OCI-LY1 (cell line): Measurements from ENCODE around the gene XCL1.

Source experiments
- H2AFZ ChIP-seq: fragments of 200-600 bp; sonication (generic), shearing (Covaris generic); 2 replicates; pipeline ENCODE4 v1.6.0; 2014; ENCODE audit warnings: antibody characterized with exemption, mild to moderate bottlenecking, low read length
- H3F3A ChIP-seq: fragments of 200-600 bp; sonication (generic), shearing (Covaris generic); 2 replicates; pipeline ENCODE4 v1.6.0; 2014; ENCODE audit warnings: mild to moderate bottlenecking, antibody characterized with exemption, low read length, moderate library complexity; ENCODE audit not compliant: insufficient read depth
- H3K27ac ChIP-seq: fragments of 200-600 bp; sonication (generic); 2 replicates; pipeline ENCODE4 v1.5.1; 2014; ENCODE audit warnings: low read length, mixed run types, mild to moderate bottlenecking, low read depth; ENCODE audit not compliant: poor library complexity, severe bottlenecking
- H3K27me3 ChIP-seq: fragments of 200-600 bp; sonication (generic); 2 replicates; pipeline ENCODE4 v1.6.0; 2014; ENCODE audit warnings: antibody characterized with exemption, mild to moderate bottlenecking, low read length, moderate library complexity; ENCODE audit not compliant: insufficient read depth
- H3K36me3 ChIP-seq: fragments of 200-600 bp; sonication (generic); 2 replicates; pipeline ENCODE4 v1.6.1; 2014; ENCODE audit warnings: mild to moderate bottlenecking, antibody characterized with exemption, low read length, moderate library complexity, mixed read lengths; ENCODE audit not compliant: insufficient read depth
- H3K4me1 ChIP-seq: fragments of 200-600 bp; sonication (generic); 2 replicates; pipeline ENCODE4 v1.5.1; 2014; ENCODE audit warnings: mild to moderate bottlenecking, low read length, moderate library complexity; ENCODE audit not compliant: insufficient read depth, severe bottlenecking
- H3K4me2 ChIP-seq: fragments of 200-600 bp; sonication (generic), shearing (Covaris generic); 2 replicates; pipeline ENCODE4 v1.6.1; 2014; ENCODE audit warnings: low read length
- H3K4me3 ChIP-seq: fragments of 200-600 bp; sonication (generic); 2 replicates; pipeline ENCODE4 v1.5.1; 2014; ENCODE audit warnings: low read length, low read depth, mild to moderate bottlenecking, mixed read lengths; ENCODE audit not compliant: poor library complexity, severe bottlenecking
- H3K79me2 ChIP-seq: fragments of 200-600 bp; shearing (Covaris generic); 2 replicates; pipeline ENCODE4 v1.6.1; 2016; ENCODE audit warnings: mixed run types, low read length, mixed read lengths; ENCODE audit not compliant: insufficient read depth
- H3K9ac ChIP-seq: fragments of 200-600 bp; sonication (generic), shearing (Covaris generic); 2 replicates; pipeline ENCODE4 v1.6.1; 2014; ENCODE audit warnings: mild to moderate bottlenecking, low read length, mixed read lengths
- H3K9me2 ChIP-seq: fragments of 200-600 bp; sonication (generic), shearing (Covaris generic); 2 replicates; pipeline ENCODE4 v1.6.1; 2014; ENCODE audit warnings: low read depth, mild to moderate bottlenecking, low read length, mixed read lengths
- H3K9me3 ChIP-seq: fragments of 200-600 bp; shearing (Covaris generic); 2 replicates; pipeline ENCODE4 v1.6.1; 2014; ENCODE audit warnings: low read length, mixed read lengths
- H4K20me1 ChIP-seq: fragments of 200-600 bp; sonication (generic), shearing (Covaris generic); 2 replicates; pipeline ENCODE4 v1.6.0; 2016; ENCODE audit warnings: mild to moderate bottlenecking, low read length; ENCODE audit not compliant: insufficient read depth
- EZH2 ChIP-seq: fragments of 200-600 bp; sonication (generic), shearing (Covaris generic); IDR thresholded peaks from 2 replicates; pipeline ENCODE4 v1.8.0; 2017; ENCODE audit warnings: borderline replicate concordance, mixed run types, mild to moderate bottlenecking, antibody characterized with exemption, low read length, moderate library complexity, mixed read lengths
- TF ChIP-seq, protein P1 (sequence below): fragments of 200-600 bp; sonication (generic), shearing (Covaris generic); IDR thresholded peaks from 2 replicates; pipeline ENCODE4 v1.5.1; 2017; ENCODE audit warnings: mild to moderate bottlenecking, antibody characterized with exemption, low read length, moderate library complexity, mixed read lengths

Gene XCL1

DNA sequence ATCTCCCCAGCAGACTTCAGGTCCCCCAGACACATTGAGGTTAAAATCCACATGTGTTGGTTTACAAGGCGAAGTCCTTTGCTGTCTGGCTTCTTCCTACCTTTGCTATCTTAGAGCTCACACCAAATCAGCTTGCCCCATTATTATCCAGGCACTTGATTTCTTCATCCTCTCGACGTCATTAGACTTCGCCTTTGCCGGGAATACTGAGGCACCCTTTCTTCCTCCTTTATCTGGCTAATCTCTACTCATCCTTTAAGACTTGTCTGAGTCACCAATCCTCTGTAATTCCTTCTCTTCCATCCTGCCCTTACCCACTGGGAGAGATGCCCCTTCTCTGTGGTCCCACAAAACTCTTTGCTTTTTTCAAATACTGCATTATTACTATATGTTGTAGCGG is 23.4 kb upstream of the XCL1 start:
- H3K27me3 ChIP-seq: no peaks in the 10 kb centered on the region
- H3K4me3 ChIP-seq: no peak overlapping the region
- H3K9me2 ChIP-seq: no peaks in the 10 kb centered on the region
- no peak overlapping the region for H3K9ac ChIP-seq
- no peaks in the 10 kb centered on the region for H3K36me3 ChIP-seq
- H3K79me2 ChIP-seq: no peaks in the 10 kb centered on the region
- no peak overlapping the region for H2AFZ ChIP-seq
- H3K4me2 ChIP-seq: no peak overlapping the region
- no peaks in the 10 kb centered on the region for H4K20me1 ChIP-seq
- H3F3A ChIP-seq: no peaks in the 10 kb centered on the region
- TF ChIP-seq, protein P1, sequence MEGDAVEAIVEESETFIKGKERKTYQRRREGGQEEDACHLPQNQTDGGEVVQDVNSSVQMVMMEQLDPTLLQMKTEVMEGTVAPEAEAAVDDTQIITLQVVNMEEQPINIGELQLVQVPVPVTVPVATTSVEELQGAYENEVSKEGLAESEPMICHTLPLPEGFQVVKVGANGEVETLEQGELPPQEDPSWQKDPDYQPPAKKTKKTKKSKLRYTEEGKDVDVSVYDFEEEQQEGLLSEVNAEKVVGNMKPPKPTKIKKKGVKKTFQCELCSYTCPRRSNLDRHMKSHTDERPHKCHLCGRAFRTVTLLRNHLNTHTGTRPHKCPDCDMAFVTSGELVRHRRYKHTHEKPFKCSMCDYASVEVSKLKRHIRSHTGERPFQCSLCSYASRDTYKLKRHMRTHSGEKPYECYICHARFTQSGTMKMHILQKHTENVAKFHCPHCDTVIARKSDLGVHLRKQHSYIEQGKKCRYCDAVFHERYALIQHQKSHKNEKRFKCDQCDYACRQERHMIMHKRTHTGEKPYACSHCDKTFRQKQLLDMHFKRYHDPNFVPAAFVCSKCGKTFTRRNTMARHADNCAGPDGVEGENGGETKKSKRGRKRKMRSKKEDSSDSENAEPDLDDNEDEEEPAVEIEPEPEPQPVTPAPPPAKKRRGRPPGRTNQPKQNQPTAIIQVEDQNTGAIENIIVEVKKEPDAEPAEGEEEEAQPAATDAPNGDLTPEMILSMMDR: no peak
- TF ChIP-seq EZH2: no peak
- H3K4me1 ChIP-seq: no peaks in the 10 kb centered on the region
- H3K27ac ChIP-seq: no peak overlapping the region
- H3K9me3 ChIP-seq: no peaks in the 10 kb centered on the region

DNA sequence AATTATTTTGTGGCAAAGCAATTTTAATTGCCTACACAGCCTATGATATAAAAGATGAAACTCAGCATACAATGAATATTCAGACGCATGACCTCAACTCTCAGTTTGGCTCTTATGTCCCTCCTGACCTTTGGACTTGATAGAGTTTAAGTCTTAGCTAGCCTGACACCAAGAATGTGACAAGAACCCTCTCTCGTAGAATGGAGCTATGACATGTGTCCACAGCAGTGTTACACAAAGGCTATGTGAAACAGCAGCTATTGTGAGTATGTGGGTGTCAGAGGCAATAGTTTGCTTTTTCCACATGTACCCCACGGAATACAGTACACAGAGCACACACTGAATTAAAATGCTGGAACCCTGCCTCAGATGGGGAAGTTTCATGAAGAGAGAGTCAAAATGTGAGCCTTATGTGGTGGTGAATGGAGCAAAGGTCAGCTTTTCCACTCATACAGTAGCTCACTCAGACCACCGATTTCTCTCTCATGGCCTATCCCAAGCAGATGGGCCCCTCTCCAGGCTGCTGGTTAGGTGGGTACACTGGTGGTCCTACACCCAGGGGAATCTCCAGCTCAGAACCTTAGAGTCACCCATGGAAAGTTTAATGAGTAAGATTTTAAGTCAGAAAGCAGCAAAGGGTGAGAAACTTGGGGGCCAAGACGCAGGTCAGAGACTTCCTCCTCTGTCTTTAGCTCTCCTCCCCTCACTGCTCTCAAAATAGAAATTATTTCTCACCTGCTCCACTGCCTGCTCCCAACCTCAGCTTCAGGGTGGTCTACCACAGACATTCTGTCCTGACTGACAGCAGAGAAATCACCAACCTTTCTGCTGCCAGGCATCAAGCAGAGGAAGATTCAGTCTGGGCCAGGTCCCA is 22.5 kb upstream of the XCL1 start:
- Histone ChIP-seq H2AFZ (no peak overlapping the region), H3K36me3 (no peaks in the 10 kb centered on the region), H3K27me3 (no peaks in the 10 kb centered on the region), H3K4me3 (no peak overlapping the region), H4K20me1 (no peaks in the 10 kb centered on the region), H3F3A (no peaks in the 10 kb centered on the region), H3K9me3 (no peaks in the 10 kb centered on the region), H3K9ac (no peak overlapping the region), H3K9me2 (no peaks in the 10 kb centered on the region), H3K4me2 (no peak overlapping the region), H3K27ac (no peak overlapping the region), H3K79me2 (no peaks in the 10 kb centered on the region), H3K4me1 (no peaks in the 10 kb centered on the region)
- TF ChIP-seq, protein P1: no peak
- TF ChIP-seq EZH2: no peak

DNA sequence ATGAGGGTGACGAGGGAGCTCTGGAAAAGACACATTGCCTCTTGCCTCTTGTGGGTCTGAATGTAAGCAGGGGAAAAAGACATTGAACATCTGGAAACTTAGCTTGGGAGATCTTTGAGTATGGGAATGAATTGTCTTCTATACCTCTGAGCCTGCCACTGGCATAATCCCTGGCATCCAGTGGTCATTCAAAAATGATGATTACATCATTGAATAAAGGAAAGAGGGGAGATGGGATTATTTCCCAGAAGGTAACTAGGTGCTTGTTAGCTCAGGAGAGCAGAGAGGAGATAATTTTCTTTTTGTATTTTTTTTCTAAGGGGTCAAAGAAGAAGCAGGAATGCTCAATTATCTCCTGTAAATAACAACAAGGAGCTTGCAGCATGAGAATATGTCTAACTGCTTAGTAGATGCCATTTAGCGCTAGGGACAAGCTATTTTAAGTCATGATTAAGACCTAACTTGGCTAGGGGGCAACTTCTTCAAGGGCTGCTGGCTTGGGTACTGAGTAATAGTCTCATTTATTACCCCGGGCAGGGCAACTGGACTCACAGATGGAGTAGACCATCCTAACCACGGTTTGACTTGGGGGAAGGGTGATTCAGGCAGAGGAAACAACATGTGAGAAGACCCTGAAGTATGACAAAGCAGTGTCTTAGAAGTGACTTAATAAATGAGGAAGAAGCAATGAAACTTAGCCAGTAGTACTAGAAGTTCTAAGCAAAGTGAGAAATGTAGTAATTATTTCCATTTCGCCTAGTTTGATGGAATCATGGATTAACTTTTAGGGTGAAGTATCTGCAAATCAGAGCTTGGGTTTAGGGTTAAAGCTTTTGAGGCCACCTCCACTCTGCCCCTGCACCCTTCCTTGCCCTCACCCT is 21.6 kb upstream of the XCL1 start:
- Histone ChIP-seq H3K27me3 (no peaks in the 10 kb centered on the region), H3K4me2 (no peak overlapping the region), H3K9me3 (no peaks in the 10 kb centered on the region), H3F3A (no peaks in the 10 kb centered on the region), H3K4me1 (no peaks in the 10 kb centered on the region), H3K9me2 (no peaks in the 10 kb centered on the region), H3K36me3 (no peaks in the 10 kb centered on the region), H3K79me2 (no peaks in the 10 kb centered on the region), H3K27ac (no peak overlapping the region), H3K4me3 (no peak overlapping the region), H2AFZ (no peak overlapping the region), H4K20me1 (no peaks in the 10 kb centered on the region), H3K9ac (no peak overlapping the region)
- no peak for TF ChIP-seq EZH2
- TF ChIP-seq, protein P1: no peak
